ENCODE measurements around the gene KIRREL2.

KIRREL2 gene

GRCh38 chr19:35845215-35846037, 11.3 kb upstream of the KIRREL2 start:
- peak; percentile 21 for DNase-seq

DNA sequence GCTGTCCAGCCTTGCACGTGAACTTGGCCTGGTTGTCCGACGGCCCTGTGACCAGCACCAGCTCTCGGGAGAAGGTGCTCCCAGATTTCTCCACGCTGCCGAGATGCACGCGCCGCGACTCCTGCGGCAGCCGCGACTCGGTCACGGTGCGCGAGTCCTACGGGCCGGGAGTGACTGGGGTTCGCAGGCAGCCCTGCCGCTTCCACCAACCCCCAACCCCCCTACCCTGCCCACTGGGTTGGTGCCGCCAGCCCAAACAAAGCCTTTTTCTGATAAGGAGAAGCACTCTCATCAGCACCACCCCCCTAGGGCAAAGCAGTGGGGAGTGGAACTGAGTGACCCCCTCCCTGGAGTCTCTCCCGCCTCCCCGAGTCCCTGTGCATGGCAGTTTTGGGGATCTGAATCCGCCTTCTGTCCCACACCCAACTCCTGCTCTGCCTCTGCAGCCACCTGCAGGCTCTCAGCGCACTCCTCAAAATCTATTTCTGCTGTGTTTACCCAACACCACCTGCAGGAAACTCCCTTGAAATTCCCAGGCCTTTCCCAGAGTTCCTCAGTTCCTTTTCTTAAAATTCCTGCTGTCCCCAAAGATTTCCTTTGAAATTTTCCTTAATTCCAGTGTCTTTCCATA, 10.6 kb upstream of the KIRREL2 start:
- DNase-seq, result no peak

DNA sequence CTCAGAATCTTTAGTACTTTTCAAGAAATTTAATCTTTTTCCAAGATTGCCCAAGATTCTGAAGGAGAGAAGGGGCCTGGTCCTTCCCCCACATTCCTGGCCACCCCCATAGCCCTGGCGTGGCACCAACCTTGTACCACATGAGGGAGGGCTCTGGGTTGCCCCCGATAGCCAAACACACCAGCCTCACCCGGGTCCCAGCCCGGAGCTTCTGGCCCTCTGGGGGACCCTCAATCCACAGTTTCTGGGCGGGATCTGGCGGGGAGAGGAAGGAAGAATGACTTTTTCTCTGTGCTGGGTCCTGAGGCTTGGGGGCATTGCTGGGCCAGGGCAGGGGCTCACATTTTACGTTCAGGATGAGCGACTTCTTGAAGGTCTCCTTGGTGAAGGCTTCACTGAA, 8.8 kb upstream of the KIRREL2 start:
- no peak for DNase-seq

- DNase-seq, result no peak
Measured at GRCh38 chr19:35848486-35848885, 8.2 kb upstream of the KIRREL2 start.

GRCh38 chr19:35848919-35849505, 7.7 kb upstream of the KIRREL2 start:
- DNase-seq, result no peak

DNA sequence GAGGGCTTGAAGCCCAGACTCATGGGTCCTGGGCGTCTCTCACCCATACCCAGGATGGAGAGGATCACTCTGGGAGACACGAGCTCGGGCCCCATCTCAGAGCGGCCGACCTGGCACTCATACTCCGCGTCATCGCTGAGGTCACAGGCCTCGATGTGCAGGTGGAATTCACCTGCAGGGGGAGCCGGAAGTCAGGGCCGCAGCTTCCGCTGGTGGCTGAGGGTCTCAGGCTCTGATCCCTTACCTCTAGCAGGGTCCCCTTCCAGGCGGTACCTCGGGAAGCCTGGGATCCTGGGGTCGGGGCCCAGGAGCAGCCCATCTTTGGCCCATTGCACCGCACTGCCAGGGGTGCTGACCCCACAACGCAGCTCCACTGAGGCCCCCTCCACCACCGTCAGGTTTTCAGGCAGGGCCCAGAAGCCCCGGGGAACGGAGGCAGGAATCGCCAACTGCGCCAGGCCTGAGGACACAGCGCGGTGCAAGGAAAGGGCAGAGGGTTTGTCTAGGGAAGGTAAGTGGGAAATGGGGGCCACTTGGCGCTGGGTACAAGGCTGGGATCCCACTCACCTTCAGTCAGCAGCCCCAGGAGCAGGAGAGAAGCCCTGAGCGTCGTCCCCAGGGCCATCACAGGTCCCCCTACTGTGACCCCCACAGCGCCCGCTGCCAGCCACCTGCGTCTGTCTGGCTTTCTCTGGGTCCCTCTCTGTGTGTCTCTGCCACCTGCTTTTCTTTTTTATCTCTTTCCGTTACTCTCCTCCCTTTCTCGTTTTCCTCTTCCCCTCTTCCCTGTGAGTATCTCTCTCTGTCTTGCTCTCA, 5.3 kb upstream of the KIRREL2 start:
- DNase-seq, result no peak

GRCh38 chr19:35852029-35852780, 4.5 kb upstream of the KIRREL2 start, which contains the start of gene NPHS1:
TSS of gene NPHS1 (minus strand) at chr19:35852504. CDS start at chr19:35851837, 667 bp downstream.
- DNase-seq, result no peak

- no peak for DNase-seq
Measured at GRCh38 chr19:35853038-35853756, 3.5 kb upstream of the KIRREL2 start.

DNA sequence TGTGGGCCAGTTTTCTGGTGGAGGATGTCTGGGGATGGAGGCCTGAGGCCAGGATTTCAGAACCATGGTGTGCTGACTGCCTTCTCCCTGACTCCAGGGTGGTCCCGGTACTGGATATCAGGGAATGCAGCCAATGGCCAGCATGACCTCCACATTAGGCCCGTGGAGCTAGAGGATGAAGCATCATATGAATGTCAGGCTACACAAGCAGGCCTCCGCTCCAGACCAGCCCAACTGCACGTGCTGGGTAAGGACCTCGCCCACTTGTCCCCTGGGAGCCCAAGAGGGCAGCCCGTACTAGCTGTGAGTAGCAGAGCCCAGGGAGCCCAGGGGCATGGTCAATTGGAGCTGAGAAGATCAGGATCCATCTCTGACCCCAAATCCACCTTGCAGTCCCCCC, 1.6 kb downstream of the KIRREL2 start:
- no peak for DNase-seq

DNA sequence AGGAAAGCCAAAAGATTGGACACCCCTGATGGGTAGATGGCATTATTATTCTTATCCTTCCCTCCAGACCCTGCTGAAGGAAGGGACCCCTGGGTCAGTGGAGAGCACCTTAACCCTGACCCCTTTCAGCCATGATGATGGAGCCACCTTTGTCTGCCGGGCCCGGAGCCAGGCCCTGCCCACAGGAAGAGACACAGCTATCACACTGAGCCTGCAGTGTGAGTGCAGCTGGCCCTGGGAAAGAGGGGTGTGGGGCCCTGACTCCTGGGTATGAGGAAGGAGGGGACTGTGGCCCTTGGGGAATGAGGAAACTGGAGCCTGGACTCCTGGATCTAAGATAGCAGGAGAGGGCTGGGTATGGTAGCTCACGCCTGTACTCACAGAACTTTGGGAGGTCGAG, 2.7 kb downstream of the KIRREL2 start:
- no peak for DNase-seq

DNA sequence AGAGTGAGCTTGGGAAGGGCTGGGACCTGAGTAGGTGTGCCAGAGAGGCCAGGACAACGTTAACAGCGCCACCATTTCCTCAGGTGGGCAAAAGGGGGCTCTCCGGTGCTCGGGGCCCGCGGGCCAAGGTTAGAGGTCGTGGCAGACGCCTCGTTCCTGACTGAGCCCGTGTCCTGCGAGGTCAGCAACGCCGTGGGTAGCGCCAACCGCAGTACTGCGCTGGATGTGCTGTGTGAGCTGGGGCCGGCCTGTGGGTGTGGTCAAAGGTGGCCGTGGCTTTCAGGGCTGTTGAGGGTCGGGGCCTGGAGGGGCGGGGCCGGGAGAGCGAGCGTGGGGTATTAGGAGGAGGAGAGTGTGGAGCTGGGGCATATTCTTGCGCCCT, 3.7 kb downstream of the KIRREL2 start:
- DNase-seq, result no peak

GRCh38 chr19:35860818-35861639, 4.3 kb downstream of the KIRREL2 start:
- no peak for DNase-seq

DNA sequence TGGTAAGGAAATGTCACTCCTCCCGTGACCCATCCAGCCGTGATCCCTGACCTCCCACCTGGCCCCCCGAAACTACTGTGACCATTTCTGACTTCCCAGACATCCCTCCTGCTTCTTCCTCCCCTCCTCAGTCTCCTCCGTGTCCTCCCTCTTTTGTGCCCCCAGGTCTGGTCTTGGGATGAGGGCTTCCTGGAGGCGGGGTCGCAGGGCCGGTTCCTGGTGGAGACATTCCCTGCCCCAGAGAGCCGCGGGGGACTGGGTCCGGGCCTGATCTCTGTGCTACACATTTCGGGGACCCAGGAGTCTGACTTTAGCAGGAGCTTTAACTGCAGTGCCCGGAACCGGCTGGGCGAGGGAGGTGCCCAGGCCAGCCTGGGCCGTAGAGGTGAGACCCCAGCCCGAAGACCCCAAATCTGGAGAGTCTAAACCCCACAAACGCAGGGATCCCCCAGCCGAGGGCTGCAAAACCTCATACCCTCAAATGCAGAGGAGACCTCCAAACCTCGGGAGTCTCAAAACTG, 5.0 kb downstream of the KIRREL2 start:
- no peak for DNase-seq

- no peak for DNase-seq
Measured at GRCh38 chr19:35862528-35862927, 5.8 kb downstream of the KIRREL2 start.

- no peak for DNase-seq
Measured at GRCh38 chr19:35863018-35863417, 6.3 kb downstream of the KIRREL2 start.

DNA sequence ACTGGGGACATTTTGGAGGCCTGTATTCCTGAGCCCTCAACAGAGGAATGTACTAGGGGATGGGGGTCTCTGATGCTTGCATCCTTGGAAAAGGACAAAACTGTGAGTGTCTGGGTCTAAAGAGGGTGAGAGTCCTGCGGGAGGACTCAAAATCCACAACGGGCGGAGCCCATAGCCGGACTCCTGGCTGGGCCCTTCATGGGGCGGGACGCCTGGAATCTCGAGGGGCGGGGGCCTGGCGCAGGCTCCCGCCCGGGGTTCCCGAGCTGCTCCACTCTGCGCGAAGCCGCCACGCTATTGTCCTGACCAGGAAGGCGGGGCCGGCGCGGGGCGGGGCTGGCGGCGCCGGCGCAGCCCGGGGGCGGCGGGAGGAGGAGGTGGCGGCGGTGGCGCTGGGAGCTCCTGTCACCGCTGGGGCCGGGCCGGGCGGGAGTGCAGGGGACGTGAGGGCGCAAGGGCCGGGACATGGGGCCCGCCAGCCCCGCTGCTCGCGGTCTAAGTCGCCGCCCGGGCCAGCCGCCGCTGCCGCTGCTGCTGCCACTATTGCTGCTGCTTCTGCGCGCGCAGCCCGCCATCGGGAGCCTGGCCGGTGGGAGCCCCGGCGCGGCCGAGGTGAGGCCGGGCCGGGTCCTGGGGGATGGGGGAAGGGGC, 11.6 kb downstream of the KIRREL2 start, which contains the start of gene APLP1:
APLP1 (plus strand) TSS at position 403 of the 651 bp plus-strand sequence; CDS start at position 466, 63 bp downstream.
- peak; percentile 42 for DNase-seq

- no peak for DNase-seq
Measured at GRCh38 chr19:35868823-35869326, 12.2 kb downstream of the KIRREL2 start.

DNA sequence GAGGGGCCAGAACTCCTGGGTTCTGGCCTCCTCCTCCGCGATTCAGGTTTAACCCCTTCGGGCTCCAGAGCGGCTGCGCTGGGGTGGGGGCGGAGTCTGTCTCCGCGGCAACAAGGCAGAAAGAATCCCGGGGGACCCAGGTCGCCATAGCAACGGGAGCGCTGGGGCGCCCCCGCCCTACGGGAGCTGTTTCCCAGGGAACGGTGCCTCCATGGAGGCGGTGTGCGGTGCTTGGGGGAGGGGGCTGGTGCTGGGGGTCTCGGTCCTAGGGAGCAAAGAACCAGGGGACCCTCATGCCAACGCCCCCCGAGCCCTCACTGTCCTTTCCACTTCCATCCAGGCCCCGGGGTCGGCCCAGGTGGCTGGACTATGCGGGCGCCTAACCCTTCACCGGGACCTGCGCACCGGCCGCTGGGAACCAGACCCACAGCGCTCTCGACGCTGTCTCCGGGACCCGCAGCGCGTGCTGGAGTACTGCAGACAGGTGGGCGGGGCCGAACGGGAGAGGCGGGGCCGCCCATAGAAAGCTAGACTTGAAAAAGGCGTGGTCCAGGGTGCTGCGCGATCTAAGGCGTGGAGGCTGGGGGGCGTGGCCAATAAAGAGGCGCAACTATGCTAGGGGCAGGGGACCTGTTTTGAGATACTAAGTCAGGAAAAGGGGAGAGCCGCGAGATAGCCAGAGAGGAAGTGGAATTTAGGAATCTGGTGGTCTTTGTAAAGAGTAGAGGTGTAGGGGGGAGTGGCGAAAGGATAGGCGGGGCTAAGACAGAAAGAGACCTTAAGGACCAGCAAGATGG, 12.8 kb downstream of the KIRREL2 start:
- DNase-seq, result peak; percentile 81
